IMR-90 (cell line): Measurements from ENCODE around the gene GIMAP7. TPM values are rescaled to one million over a fixed set of nuclear protein-coding genes. Genes with fewer than 3 reads are reported as not detected.

Experiments
- ATAC-seq: fragments of 200-7000 bp; cut with Tn5 transposase; 2 replicates; pipeline ENCODE4 v1.9.1; 2020; ENCODE audit warnings: low read depth, mild to moderate bottlenecking, moderate library complexity
- BruUV-seq: library from RNA; stranded (reverse); fragments of 400-500 nt; replicated peaks from 2 replicates; lab custom pipeline; 2021; lab: Mats Ljungman, UMichigan
- CTCF ChIA-PET: fragments of 300-600 bp; formaldehyde crosslinking; extraction: SDS; loops from one replicate; lab custom pipeline; 2021; ENCODE audit warnings: antibody characterized with exemption; lab: Yijun Ruan, JAX
- POLR2A ChIA-PET: fragments of 300-600 bp; sonication (Branson Sonifier 250); formaldehyde crosslinking; loops from one replicate; lab custom pipeline; 2022; ENCODE audit warnings: antibody characterized with exemption; ENCODE audit not compliant: unreplicated experiment; lab: Charles Lee
- DNase-seq: peaks from one replicate; pipeline ENCODE4 v3.0.0; 2013
- H2AFZ ChIP-seq: replicated peaks from 2 replicates; pipeline ENCODE3; 2013; ENCODE audit warnings: low read length, mild to moderate bottlenecking; ENCODE audit not compliant: poor library complexity
- H2AK5ac ChIP-seq: 2 replicates; pipeline ENCODE4 v1.6.1; 2013; ENCODE audit warnings: low read depth, low read length, inconsistent platforms
- H2AK9ac ChIP-seq: replicated peaks from 2 replicates; pipeline ENCODE3; 2013; ENCODE audit warnings: mild to moderate bottlenecking, low read depth, low read length, moderate library complexity; ENCODE audit not compliant: poor library complexity
- H2BK120ac ChIP-seq: 2 replicates; pipeline ENCODE4 v1.6.1; 2013; ENCODE audit warnings: low read depth, low read length, inconsistent platforms
- H2BK15ac ChIP-seq: 3 replicates; pipeline ENCODE4 v1.6.1; 2013; ENCODE audit warnings: low read depth, low read length, inconsistent platforms
- H2BK20ac ChIP-seq: 2 replicates; pipeline ENCODE4 v1.6.1; 2013; ENCODE audit warnings: low read depth, mild to moderate bottlenecking, inconsistent platforms, low read length, moderate library complexity
- H2BK5ac ChIP-seq: 2 replicates; pipeline ENCODE4 v1.6.1; 2013; ENCODE audit warnings: mild to moderate bottlenecking, low read depth, low read length, inconsistent platforms; ENCODE audit not compliant: poor library complexity, severe bottlenecking
- H3K14ac ChIP-seq: replicated peaks from 2 replicates; pipeline ENCODE4 v1.6.1; 2013; ENCODE audit warnings: low read depth, low read length, inconsistent platforms
- H3K18ac ChIP-seq: 2 replicates; pipeline ENCODE4 v1.6.1; 2013; ENCODE audit warnings: low read depth, low read length, control low read depth
- H3K23ac ChIP-seq: 2 replicates; pipeline ENCODE4 v1.6.1; 2013; ENCODE audit warnings: low read depth, low read length, inconsistent platforms
- H3K27ac ChIP-seq: 2 replicates; pipeline ENCODE4 v1.5.1; 2013; ENCODE audit warnings: mild to moderate bottlenecking, control low read depth, low read length; ENCODE audit not compliant: insufficient read depth
- H3K27me3 ChIP-seq: 2 replicates; pipeline ENCODE4 v1.6.1; 2013; ENCODE audit warnings: low read length; ENCODE audit not compliant: control insufficient read depth, insufficient read depth
- H3K36me3 ChIP-seq: 2 replicates; pipeline ENCODE4 v1.6.1; 2013; ENCODE audit warnings: low read length, mixed read lengths; ENCODE audit not compliant: control insufficient read depth, insufficient read depth
- H3K4ac ChIP-seq: 2 replicates; pipeline ENCODE4 v1.6.1; 2013; ENCODE audit warnings: low read depth, low read length, inconsistent platforms
- H3K4me1 ChIP-seq: 2 replicates; pipeline ENCODE4 v1.6.1; 2013; ENCODE audit warnings: low read length, mixed read lengths; ENCODE audit not compliant: control insufficient read depth, insufficient read depth
- H3K4me2 ChIP-seq: 2 replicates; pipeline ENCODE4 v1.6.1; 2013; ENCODE audit warnings: low read depth, mild to moderate bottlenecking, control low read depth, low read length, moderate library complexity
- H3K4me3 ChIP-seq: 2 replicates; pipeline ENCODE4 v1.5.1; 2013; ENCODE audit warnings: low read depth, mild to moderate bottlenecking, control low read depth, low read length, moderate library complexity; ENCODE audit not compliant: insufficient read depth
- H3K56ac ChIP-seq: 2 replicates; pipeline ENCODE4 v1.6.1; 2013; ENCODE audit warnings: low read length, inconsistent platforms; ENCODE audit not compliant: insufficient read depth; ENCODE audit errors: extremely low read depth
- H3K79me1 ChIP-seq, 2 experiments: 2 replicates each; pipeline ENCODE4 v1.6.1; 2013; ENCODE audit warnings: low read length in 2 of 2, inconsistent platforms in 1 of 2, low read depth in 1 of 2
- H3K9ac ChIP-seq: 2 replicates; pipeline ENCODE4 v1.6.1; 2013; ENCODE audit warnings: low read depth, low read length, control low read depth
- H3K9me1 ChIP-seq: 2 replicates; pipeline ENCODE4 v1.6.1; 2013; ENCODE audit warnings: low read length, inconsistent platforms; ENCODE audit not compliant: insufficient read depth
- H3K9me3 ChIP-seq: 2 replicates; pipeline ENCODE4 v1.6.1; 2013; ENCODE audit warnings: low read length; ENCODE audit not compliant: control insufficient read depth, insufficient read depth
- H4K20me1 ChIP-seq: 2 replicates; pipeline ENCODE4 v1.6.1; 2013; ENCODE audit warnings: low read length, inconsistent platforms; ENCODE audit not compliant: insufficient read depth
- H4K5ac ChIP-seq: 2 replicates; pipeline ENCODE4 v1.6.1; 2013; ENCODE audit warnings: mild to moderate bottlenecking, low read depth, low read length, control low read depth
- H4K8ac ChIP-seq, 2 experiments: 2 replicates each; pipeline ENCODE4 v1.6.1; 2013; ENCODE audit warnings: low read depth in 2 of 2, low read length in 2 of 2, control low read depth in 1 of 2, inconsistent platforms in 1 of 2
- H4K91ac ChIP-seq: 2 replicates; pipeline ENCODE4 v1.6.1; 2013; ENCODE audit warnings: low read depth, low read length, inconsistent platforms; ENCODE audit not compliant: insufficient read depth
- BHLHE40 ChIP-seq: fragments of 150-350 bp; IDR thresholded peaks from 2 replicates; pipeline ENCODE4 v1.6.1; 2016; ENCODE audit warnings: mild to moderate bottlenecking, low read depth, low read length
- CEBPB ChIP-seq: IDR thresholded peaks from 2 replicates; pipeline ENCODE4 v1.6.1; 2012; ENCODE audit warnings: low read depth, low read length, improper control_type of control experiment
- CHD1 ChIP-seq: IDR thresholded peaks from 2 replicates; pipeline ENCODE4 v1.6.1; 2012; ENCODE audit warnings: low read depth, low read length, improper control_type of control experiment
- CTCF ChIP-seq: conservative IDR thresholded peaks from 2 replicates; pipeline ENCODE4 v1.5.1; 2012; ENCODE audit warnings: mild to moderate bottlenecking, low read depth, low read length, improper control_type of control experiment
- ELK1 ChIP-seq: fragments of 150-350 bp; IDR thresholded peaks from 2 replicates; pipeline ENCODE4 v1.6.1; 2016; ENCODE audit warnings: low read depth, mild to moderate bottlenecking, low read length, moderate library complexity, borderline replicate concordance
- FOS ChIP-seq: fragments of 150-350 bp; IDR thresholded peaks from 2 replicates; pipeline ENCODE4 v1.6.1; 2016; ENCODE audit warnings: low read depth, low read length
- MAFK ChIP-seq: IDR thresholded peaks from 2 replicates; pipeline ENCODE4 v1.6.1; 2012; ENCODE audit warnings: low read depth, low read length, improper control_type of control experiment
- MAZ ChIP-seq: IDR thresholded peaks from 2 replicates; pipeline ENCODE4 v1.6.1; 2012; ENCODE audit warnings: low read depth, mild to moderate bottlenecking, low read length, improper control_type of control experiment, moderate library complexity, borderline replicate concordance
- MXI1 ChIP-seq: IDR thresholded peaks from 2 replicates; pipeline ENCODE4 v1.6.1; 2012; ENCODE audit warnings: low read depth, mild to moderate bottlenecking, low read length, moderate library complexity, borderline replicate concordance
- NFE2L2 ChIP-seq: fragments of 150-350 bp; IDR thresholded peaks from 2 replicates; pipeline ENCODE4 v1.6.1; 2016; ENCODE audit warnings: low read depth, mild to moderate bottlenecking, low read length
- POLR2A ChIP-seq: IDR thresholded peaks from 2 replicates; pipeline ENCODE4 v1.6.1; 2012; ENCODE audit warnings: mild to moderate bottlenecking, low read depth, low read length
- RAD21 ChIP-seq: IDR thresholded peaks from 2 replicates; pipeline ENCODE4 v1.6.1; 2012; ENCODE audit warnings: low read length, improper control_type of control experiment
- RCOR1 ChIP-seq: IDR thresholded peaks from 2 replicates; pipeline ENCODE4 v1.6.1; 2012; ENCODE audit warnings: mild to moderate bottlenecking, low read length, improper control_type of control experiment; ENCODE audit not compliant: insufficient replicate concordance
- RFX5 ChIP-seq: IDR thresholded peaks from 2 replicates; pipeline ENCODE4 v1.8.0; 2012; ENCODE audit warnings: low read depth, mild to moderate bottlenecking, low read length, moderate library complexity
- SMC3 ChIP-seq: fragments of 150-350 bp; IDR thresholded peaks from 2 replicates; pipeline ENCODE4 v1.6.1; 2016; ENCODE audit warnings: low read depth, mild to moderate bottlenecking, antibody characterized with exemption, low read length, moderate library complexity
- USF2 ChIP-seq: fragments of 150-350 bp; IDR thresholded peaks from 2 replicates; pipeline ENCODE4 v1.6.1; 2017; ENCODE audit warnings: mild to moderate bottlenecking, antibody characterized with exemption, low read length, low read depth
- WGBS, 2 experiments: methylation state at CpG; one replicate each; pipeline versions ENCODE4 v1.1.5 to v1.1.7; 2013; ENCODE audit warnings: missing lambda C conversion rate in 2 of 2; ENCODE audit not compliant: insufficient read length in 1 of 2; ENCODE audit errors: extremely low coverage in 2 of 2; 5-methylcytosine and 5-hydroxymethylcytosine counted together
- dilution Hi-C: fragments of 300-500 bp; cut with HindIII; formaldehyde crosslinking; loops from one replicate; pipeline ENCODE4 v1.14.3; 2018; ENCODE audit warnings: low sequenced_read_pairs; ENCODE audit not compliant: unreplicated experiment
- in situ Hi-C: fragments of 300-500 bp; cut with MboI; formaldehyde crosslinking; loops from 3 replicates; pipeline ENCODE4 v1.14.3; 2019; ENCODE audit warnings: low sequenced_read_pairs, inconsistent platforms, mixed read lengths
- intact Hi-C: fragments of 100-400 bp; cut with micrococcal nuclease; formaldehyde crosslinking; loops from 2 replicates; pipeline ENCODE4 v1.10.0; 2022
- polyA plus RNA-seq, 3 experiments: library from polyadenylated mRNA; depleted of rRNA; stranded (reverse); fragments of >200 nt; gene quantifications; 2 replicates each; pipeline ENCODE4 v1.2.3, GENCODE V29; 2012; ENCODE audit warnings: low replicate concordance in 1 of 3
- total RNA-seq: library from RNA; depleted of rRNA; stranded (reverse); fragments of >200 nt; gene quantifications from 2 replicates; pipeline ENCODE4 v1.2.3, GENCODE V29; 2012

GIMAP7 gene
- total and polyA plus RNA-seq, 2 of the 4 experiments (the other 2 are of a cell fraction), result not detected

GRCh38 chr7:150476819-150477631 is 37.6 kb upstream of the GIMAP7 start:
- Histone ChIP-seq H3K4ac (no peak overlapping the region), H2BK5ac (no peak overlapping the region), H4K8ac (no peak overlapping the region), H2AFZ (peak overlapping the region; percentile 26), H4K5ac (no peak overlapping the region), H3K14ac (no peak overlapping the region), H2BK20ac (no peak overlapping the region), H3K56ac (no peak overlapping the region), H3K9me3 (no peaks in the 10 kb centered on the region), H2AK5ac (no peak overlapping the region), H3K18ac (no peak overlapping the region), H3K27me3 (no peaks in the 10 kb centered on the region), H3K9ac (no peak overlapping the region), H3K27ac (no peak overlapping the region), H3K4me2 (no peak overlapping the region), H2AK9ac (no peak overlapping the region), H3K4me1 (no peaks in the 10 kb centered on the region), H4K20me1 (no peaks in the 10 kb centered on the region), H2BK120ac (no peak overlapping the region), H3K36me3 (no peaks in the 10 kb centered on the region), H3K9me1 (no peaks in the 10 kb centered on the region), H2BK15ac (no peak overlapping the region), H3K79me1 (no peaks in the 10 kb centered on the region), H3K23ac (no peak overlapping the region), H4K91ac (no peak overlapping the region), H3K4me3 (no peak overlapping the region)
- ChIA-PET POLR2A (no interaction called here), CTCF (no interaction called here)
- dilution Hi-C loops, result no loop called here
- intact Hi-C loops, result no loop called here
- TF ChIP-seq RCOR1, result no peak
- TF ChIP-seq RFX5, result no peak
- no peak for TF ChIP-seq ELK1
- TF ChIP-seq MAZ, result no peak
- TF ChIP-seq MAFK, result no peak
- no peak for TF ChIP-seq NFE2L2
- TF ChIP-seq BHLHE40, result no peak
- TF ChIP-seq MXI1, result no peak
- no peak for TF ChIP-seq USF2
- TF ChIP-seq CEBPB, result no peak
- TF ChIP-seq CTCF, result no peak
- TF ChIP-seq SMC3, result no peak
- no peak for TF ChIP-seq RAD21
- no peak for TF ChIP-seq CHD1
- TF ChIP-seq POLR2A, result no peak
- no peak for TF ChIP-seq FOS
- WGBS, 2 experiments, result 67% methylated on average over 14 of the region's 25 CpGs; no CpG with 5 or more reads in 1 of the 2 experiments
- no TSS peak for BruUV-seq
- in situ Hi-C loops, result no loop called here
- ATAC-seq (no peak), DNase-seq (no peak)
